Ovary (tissue), 9 donors: Measurements from ENCODE around the gene SLC1A5. TPM values are rescaled to one million over a fixed set of nuclear protein-coding genes. Genes with fewer than 3 reads are reported as not detected.

Experiments used
- DNase-seq, 5 donors: peaks; one replicate each; pipeline ENCODE4 v3.0.0-alpha.2; 2019 to 2020
- H3K27ac ChIP-seq, 2 donors: fragments of 200-600 bp; one replicate each; pipeline versions ENCODE4 v1.5.1 to v1.8.0; 2019 to 2022
- H3K27me3 ChIP-seq: fragments of 200-600 bp; one replicate; pipeline ENCODE4 v1.8.0; 2022
- H3K36me3 ChIP-seq: fragments of 200-600 bp; sonication (generic); one replicate; pipeline ENCODE4 v1.5.1; 2019
- H3K4me1 ChIP-seq: one replicate; pipeline ENCODE4 v1.8.1; 2013; ENCODE audit warnings: mild to moderate bottlenecking, moderate library complexity; ENCODE audit not compliant: insufficient read depth
- H3K4me3 ChIP-seq: fragments of 200-600 bp; sonication (generic); one replicate; pipeline ENCODE4 v1.5.1; 2017
- H3K9me3 ChIP-seq, 2 donors: fragments of 200-600 bp in 1 of 2; sonication (generic) in 1 of 2; one replicate each; pipeline versions ENCODE4 v1.5.1 to v1.8.1; 2013 to 2019; ENCODE audit warnings: mild to moderate bottlenecking in 1 of 2, moderate library complexity in 1 of 2
- EP300 ChIP-seq: sonication (generic); formaldehyde crosslinking; IDR thresholded peaks from one replicate; pipeline ENCODE4 v1.6.1; 2017; ENCODE audit warnings: antibody characterized with exemption
- POLR2A ChIP-seq: fragments of 450-650 bp; IDR thresholded peaks from one replicate; pipeline ENCODE4 v1.6.1; 2017; ENCODE audit warnings: antibody characterized with exemption, mild to moderate bottlenecking, moderate library complexity
- WGBS, 3 donors: extraction: QIAGEN DNeasy Blood & Tissue Kit in 1 of 3; methylation state at CpG; one replicate each; pipeline versions ENCODE4 v1.1.5 to v1.1.7; 2013 to 2017; 5-methylcytosine and 5-hydroxymethylcytosine counted together
- intact Hi-C, 4 donors: fragments of 100-400 bp; cut with DNase I; formaldehyde crosslinking; loops; one replicate each; pipeline versions ENCODE4 v1.11.0 to v1.15.1; 2022 to 2023
- polyA plus RNA-seq, 2 donors: library from polyadenylated mRNA; stranded (reverse); fragments of 200-250 nt in 1 of 2; fragments of 350-450 nt in 1 of 2; fragmentation: Illumina TruSeq in 1 of 2; extraction: RNeasy Lipid Tissue Mini Kit (QIAGEN cat#74804) in 1 of 2; gene quantifications; one replicate each; pipeline ENCODE4 v1.2.3, GENCODE V29; 2013 to 2014
- total RNA-seq, 7 donors: library from RNA; depleted of rRNA in 2 of 7; stranded (reverse); fragments of >200 nt in 2 of 7; fragmentation: NEBNext Ultra II Directional in 3 of 7; extraction: Animal tissue kit (Norgen Biotek cat#: 25700) in 3 of 7; gene quantifications; one replicate each; pipeline versions ENCODE4 v1.1.0 to v1.2.4, GENCODE V29; 2016 to 2023
- TF ChIP-seq, protein P1 (sequence below), 3 donors: fragments of 450-650 bp in 2 of 3; fragments of 200-600 bp in 1 of 3; IDR thresholded peaks; one replicate each; pipeline versions ENCODE4 v1.5.1 to v1.8.0; 2016 to 2022; ENCODE audit warnings: antibody characterized with exemption in 3 of 3, mild to moderate bottlenecking in 1 of 3
- donor health status: DM: no; HTN: no; CAD: no; lungs with moderate emphysema.
- donor health status: DM: no; HTN: no; CAD: no.
- donor health status: Bipolar disorder and iron deficiency.
- donor health status: DM: yes; HTN: yes; CAD: no.
- donor health status: DM: no; HTN: no; CAD: no.
- donor health status: DM: yes; HTN: yes; CAD: no.

The SLC1A5 gene
- total and polyA plus RNA-seq, 9 donors: 26.8 to 339 (median 61.6) TPM

DNA sequence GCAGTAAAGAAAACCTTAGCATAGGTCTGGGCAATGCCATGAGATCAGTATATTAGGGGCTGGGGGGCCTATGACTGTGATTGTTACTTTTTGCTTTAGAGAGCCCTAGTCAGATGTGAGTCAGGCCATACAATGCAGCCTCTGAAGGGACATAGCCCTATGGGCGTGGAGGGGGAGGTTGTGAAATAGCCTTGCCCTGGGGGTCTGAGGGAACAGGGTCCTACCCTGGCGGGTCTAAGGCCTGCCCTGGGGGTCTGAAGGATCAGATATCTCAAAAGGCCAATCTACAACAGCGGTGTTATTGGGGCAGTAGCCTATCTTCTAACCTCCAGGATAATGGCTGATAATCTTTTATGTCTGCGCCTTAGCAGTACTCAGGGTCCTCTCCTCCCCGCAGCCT lies 13.8 kb upstream of the SLC1A5 start:
- Histone ChIP-seq H3K4me3 (no peak overlapping the region), H3K9me3 (no peaks in the 10 kb centered on the region), H3K27me3 (no peaks in the 10 kb centered on the region), H3K27ac (no peak overlapping the region), H3K36me3 (no peaks in the 10 kb centered on the region), H3K4me1 (no peaks in the 10 kb centered on the region)
- WGBS, 3 donors: 90 to 97% (median 95%) methylated on average over 5 of the region's 5 CpGs
- intact Hi-C loops: no loop called here
- no peak for DNase-seq
- TF ChIP-seq POLR2A (no peak), EP300 (no peak)
- TF ChIP-seq, protein P1, sequence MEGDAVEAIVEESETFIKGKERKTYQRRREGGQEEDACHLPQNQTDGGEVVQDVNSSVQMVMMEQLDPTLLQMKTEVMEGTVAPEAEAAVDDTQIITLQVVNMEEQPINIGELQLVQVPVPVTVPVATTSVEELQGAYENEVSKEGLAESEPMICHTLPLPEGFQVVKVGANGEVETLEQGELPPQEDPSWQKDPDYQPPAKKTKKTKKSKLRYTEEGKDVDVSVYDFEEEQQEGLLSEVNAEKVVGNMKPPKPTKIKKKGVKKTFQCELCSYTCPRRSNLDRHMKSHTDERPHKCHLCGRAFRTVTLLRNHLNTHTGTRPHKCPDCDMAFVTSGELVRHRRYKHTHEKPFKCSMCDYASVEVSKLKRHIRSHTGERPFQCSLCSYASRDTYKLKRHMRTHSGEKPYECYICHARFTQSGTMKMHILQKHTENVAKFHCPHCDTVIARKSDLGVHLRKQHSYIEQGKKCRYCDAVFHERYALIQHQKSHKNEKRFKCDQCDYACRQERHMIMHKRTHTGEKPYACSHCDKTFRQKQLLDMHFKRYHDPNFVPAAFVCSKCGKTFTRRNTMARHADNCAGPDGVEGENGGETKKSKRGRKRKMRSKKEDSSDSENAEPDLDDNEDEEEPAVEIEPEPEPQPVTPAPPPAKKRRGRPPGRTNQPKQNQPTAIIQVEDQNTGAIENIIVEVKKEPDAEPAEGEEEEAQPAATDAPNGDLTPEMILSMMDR (IDR thresholded peaks at IDR 0.05): no peak

DNA sequence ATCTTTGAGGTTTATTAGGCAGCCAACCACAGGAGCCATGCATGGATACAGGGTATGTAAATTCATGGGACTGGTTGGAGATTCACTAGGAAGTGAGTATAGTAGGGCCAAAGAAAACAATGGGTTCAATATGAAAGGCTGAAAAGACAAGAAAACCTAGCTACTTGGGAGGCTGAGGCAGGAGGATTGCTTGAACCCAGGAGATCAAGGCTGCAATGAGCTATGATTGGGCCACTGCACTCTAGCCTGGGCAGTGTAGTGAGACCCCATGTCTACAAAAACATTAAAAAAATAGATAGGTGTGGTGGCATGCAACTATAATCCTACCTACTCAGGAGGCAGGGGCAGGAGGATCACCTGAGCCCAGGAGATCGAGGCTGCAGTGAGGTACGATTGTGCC lies 10.3 kb upstream of the SLC1A5 start:
- no peak overlapping the region for H3K4me3 ChIP-seq
- H3K27ac ChIP-seq: no peak overlapping the region
- no peaks in the 10 kb centered on the region for H3K27me3 ChIP-seq
- no peaks in the 10 kb centered on the region for H3K9me3 ChIP-seq
- TF ChIP-seq, protein P1 (IDR thresholded peaks at IDR 0.05): no peak
- TF ChIP-seq POLR2A (no peak), EP300 (no peak)
- peaks cover 3% of the 10 kb centered on the region for H3K4me1 ChIP-seq
- WGBS, 3 donors: 96 to 98% (median 97%) methylated on average over 2 of the region's 2 CpGs
- DNase-seq: no peak
- intact Hi-C loops: no loop called here
- no peaks in the 10 kb centered on the region for H3K36me3 ChIP-seq

DNA sequence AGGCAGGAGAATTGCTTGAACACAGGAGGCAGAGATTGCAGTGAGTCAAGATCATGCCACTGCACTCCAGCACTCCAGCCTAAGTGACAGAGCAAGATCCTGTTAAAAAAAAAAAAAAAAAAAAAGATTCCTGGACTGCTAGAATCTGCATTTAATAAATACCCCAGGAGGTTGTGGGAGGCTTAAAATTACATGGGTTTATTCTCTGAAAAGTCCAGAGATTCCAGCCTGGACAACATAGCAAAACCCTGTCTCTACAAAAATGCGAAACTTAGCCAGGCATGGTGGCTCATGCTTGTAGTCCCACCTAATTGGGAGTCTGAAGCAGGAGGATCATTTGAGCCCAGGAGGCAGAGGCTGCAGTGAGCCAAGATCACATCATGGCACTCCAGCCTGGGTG lies 9.5 kb upstream of the SLC1A5 start:
- Histone ChIP-seq H3K27ac (no peak overlapping the region), H3K4me3 (no peak overlapping the region), H3K27me3 (no peaks in the 10 kb centered on the region), H3K36me3 (no peaks in the 10 kb centered on the region), H3K9me3 (no peaks in the 10 kb centered on the region), H3K4me1 (peaks cover 3% of the 10 kb centered on the region)
- DNase-seq: no peak
- intact Hi-C loops: no loop called here
- 96 to 100% (median 100%) methylated on average over 1 of the region's 1 CpG for WGBS, 3 donors
- TF ChIP-seq, protein P1 (IDR thresholded peaks at IDR 0.05): no peak
- TF ChIP-seq POLR2A: no peak
- no peak for TF ChIP-seq EP300

DNA sequence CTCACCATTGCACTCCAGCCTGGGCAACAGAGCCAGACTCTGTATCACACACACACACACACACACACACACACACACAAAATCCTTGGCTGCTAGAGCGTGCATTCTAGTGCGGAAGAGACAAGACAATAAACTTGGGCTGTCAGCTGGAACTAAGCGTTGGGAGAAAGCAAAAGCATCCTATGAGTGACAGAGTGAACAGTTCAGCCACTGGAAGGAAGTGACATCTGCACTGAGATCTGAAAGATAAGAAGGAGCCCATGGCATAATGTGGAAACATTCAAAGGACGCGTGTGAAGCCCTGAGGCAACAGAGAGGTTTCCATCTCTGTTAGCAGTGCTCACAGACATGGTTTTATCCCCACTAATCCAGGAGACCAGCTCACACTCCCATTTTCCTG lies 3.5 kb upstream of the SLC1A5 start:
- no peak overlapping the region for H3K4me3 ChIP-seq
- no peak overlapping the region for H3K27ac ChIP-seq
- H3K4me1 ChIP-seq: peaks cover 3% of the 10 kb centered on the region
- H3K9me3 ChIP-seq: no peaks in the 10 kb centered on the region
- H3K27me3 ChIP-seq: no peaks in the 10 kb centered on the region
- H3K36me3 ChIP-seq: no peaks in the 10 kb centered on the region
- DNase-seq: no peak
- intact Hi-C loops: no loop called here
- WGBS, 3 donors: 68 to 73% (median 69%) methylated on average over 5 of the region's 5 CpGs
- TF ChIP-seq, protein P1 (IDR thresholded peaks at IDR 0.05): no peak
- TF ChIP-seq POLR2A (no peak), EP300 (no peak)

DNA sequence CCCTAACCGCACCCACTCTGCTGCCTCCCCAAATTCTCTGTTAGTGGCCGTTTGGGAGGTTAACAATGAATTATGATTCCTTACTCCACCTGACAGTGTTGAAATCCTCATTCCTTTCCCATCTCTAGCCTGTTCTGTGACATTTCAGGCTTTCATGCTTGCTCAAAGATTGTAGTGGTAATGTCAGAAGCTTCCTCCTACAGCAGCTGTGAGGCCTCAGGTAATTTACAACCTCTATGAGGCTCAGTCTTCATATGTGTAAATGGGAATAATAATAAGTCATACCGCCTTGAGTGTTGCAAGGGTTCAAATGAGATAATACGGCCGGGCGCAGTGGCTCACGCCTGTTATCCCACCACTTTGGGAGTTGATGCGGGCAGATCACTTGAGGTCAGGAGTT lies 977 bp upstream of the SLC1A5 start:
- H3K27ac ChIP-seq: no peak overlapping the region
- WGBS, 3 donors: 86 to 89% (median 89%) methylated on average over 8 of the region's 8 CpGs
- no peaks in the 10 kb centered on the region for H3K36me3 ChIP-seq
- intact Hi-C loops: no loop called here
- DNase-seq: no peak
- H3K4me1 ChIP-seq: peaks cover 11% of the 10 kb centered on the region
- H3K4me3 ChIP-seq: no peak overlapping the region
- no peaks in the 10 kb centered on the region for H3K9me3 ChIP-seq
- H3K27me3 ChIP-seq: no peaks in the 10 kb centered on the region
- TF ChIP-seq EP300 (no peak), POLR2A (no peak)
- TF ChIP-seq, protein P1 (IDR thresholded peaks at IDR 0.05): no peak
